Measurements from ENCODE around the gene FRMD4A.

- no peak for TF ChIP-seq EP300 (IDR thresholded peaks at IDR 0.05; ENCODE audit: low read depth)
- no peak for TF ChIP-seq CTCF (IDR thresholded peaks at IDR 0.05)
Measured at GRCh38 chr10:14356921-14357320, 26.2 kb upstream of the FRMD4A start.
